Measurements from ENCODE around the gene PYGO2.

DNA sequence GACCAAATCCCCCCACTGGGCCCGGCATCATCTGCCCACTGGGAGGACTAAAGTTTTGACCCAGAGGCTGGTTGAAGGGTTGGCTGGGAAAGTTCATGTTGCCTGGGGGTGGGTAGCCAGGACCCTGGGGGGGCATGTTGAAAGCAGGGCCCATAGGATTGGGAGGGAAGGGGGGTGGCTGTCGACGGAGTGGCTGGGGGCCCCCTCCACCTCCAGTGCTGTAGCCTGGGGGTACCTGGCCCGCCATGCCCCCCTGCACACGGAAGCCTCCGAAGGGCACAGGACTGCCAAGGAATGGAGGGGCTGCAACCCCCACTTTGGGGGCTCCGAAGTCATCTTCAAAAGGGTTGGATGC, 2.2 kb downstream of the PYGO2 start:
- TF ChIP-seq CTCF (conservative IDR thresholded peaks at IDR 0.05) (no peak), ZFX (IDR thresholded peaks at IDR 0.05) (no peak)
